ENCODE results near the gene PPEF1.

Gene PPEF1, protein sequence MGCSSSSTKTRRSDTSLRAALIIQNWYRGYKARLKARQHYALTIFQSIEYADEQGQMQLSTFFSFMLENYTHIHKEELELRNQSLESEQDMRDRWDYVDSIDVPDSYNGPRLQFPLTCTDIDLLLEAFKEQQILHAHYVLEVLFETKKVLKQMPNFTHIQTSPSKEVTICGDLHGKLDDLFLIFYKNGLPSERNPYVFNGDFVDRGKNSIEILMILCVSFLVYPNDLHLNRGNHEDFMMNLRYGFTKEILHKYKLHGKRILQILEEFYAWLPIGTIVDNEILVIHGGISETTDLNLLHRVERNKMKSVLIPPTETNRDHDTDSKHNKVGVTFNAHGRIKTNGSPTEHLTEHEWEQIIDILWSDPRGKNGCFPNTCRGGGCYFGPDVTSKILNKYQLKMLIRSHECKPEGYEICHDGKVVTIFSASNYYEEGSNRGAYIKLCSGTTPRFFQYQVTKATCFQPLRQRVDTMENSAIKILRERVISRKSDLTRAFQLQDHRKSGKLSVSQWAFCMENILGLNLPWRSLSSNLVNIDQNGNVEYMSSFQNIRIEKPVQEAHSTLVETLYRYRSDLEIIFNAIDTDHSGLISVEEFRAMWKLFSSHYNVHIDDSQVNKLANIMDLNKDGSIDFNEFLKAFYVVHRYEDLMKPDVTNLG

DNA sequence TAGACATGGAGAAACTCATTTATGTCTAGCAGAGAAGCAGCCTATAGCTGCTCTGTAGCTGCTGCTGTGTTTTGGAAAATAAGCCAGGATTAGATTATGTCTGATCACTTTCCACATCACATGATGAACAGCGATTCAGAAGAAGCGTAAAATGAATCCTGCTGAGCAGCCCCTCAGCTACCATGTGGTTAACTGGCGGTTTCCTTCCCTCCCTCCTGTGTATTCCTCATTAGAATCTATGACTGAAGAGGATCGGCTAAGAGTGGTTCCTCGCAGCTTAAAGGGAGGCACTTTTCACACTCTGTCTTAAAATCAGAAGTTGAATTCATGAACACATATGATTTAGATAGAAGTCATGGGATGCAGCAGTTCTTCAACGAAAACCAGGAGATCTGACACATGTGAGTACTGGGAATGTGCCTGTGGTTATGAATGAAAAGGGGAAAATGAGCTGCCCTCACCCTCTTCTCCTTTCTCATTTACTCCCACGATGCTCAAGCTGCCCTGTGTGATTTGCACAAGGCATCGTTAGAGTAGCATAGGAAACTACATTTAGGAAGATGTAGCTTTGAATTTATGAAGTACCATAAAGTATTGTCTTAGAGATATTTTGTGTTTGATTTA lies at the start of gene PPEF1:
Gene PPEF1, plus strand, starts transcription at position 220 of the 624 bp plus-strand sequence. Its CDS starts 136 bp downstream, at position 356.
- DNase-seq (ENCODE audit: low read depth, low spot score), result no peak

DNA sequence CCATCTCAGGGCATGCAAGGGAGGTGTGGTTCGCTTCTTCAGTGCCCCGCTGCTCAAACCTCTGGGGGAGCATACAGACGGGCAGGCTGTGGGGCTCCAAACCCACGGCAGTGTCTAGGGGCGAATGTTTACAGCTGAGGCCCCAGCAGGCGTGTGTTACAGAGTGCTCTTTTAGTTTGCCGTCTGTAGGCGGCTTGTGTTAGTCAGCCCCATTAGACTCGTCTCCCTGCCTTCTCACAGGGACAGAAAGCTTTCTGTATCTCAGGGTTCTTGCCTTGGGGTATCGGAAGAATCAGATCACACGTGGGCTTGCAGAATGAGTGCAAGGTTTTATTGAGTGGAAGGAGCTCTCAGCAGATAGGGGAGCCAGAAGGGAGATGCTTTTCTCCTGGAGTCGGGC lies 46.2 kb upstream of the PPEF1 start:
- no peak for DNase-seq (ENCODE audit: low read depth, low spot score)

DNA sequence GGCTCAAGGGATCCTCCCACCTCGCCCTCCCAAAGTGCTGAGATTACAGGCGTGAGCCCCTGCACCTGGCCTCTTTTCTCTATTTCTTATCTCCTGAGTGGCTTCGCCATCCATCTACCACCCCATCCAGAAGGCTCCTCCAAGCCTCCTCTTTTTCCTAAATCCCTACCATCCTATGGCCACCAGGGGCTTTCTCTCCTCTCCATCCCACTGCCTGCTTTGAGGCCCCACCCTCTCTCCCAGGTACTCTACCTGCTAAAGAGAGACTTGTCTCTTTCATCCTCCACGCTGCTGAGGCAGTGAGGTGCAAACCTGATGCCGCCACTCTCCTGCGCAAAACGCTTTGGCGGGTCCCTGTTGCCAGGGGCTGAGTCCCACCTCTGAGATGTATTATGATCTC lies 42.5 kb upstream of the PPEF1 start:
- no peak for DNase-seq (ENCODE audit: low read depth, low spot score)

DNA sequence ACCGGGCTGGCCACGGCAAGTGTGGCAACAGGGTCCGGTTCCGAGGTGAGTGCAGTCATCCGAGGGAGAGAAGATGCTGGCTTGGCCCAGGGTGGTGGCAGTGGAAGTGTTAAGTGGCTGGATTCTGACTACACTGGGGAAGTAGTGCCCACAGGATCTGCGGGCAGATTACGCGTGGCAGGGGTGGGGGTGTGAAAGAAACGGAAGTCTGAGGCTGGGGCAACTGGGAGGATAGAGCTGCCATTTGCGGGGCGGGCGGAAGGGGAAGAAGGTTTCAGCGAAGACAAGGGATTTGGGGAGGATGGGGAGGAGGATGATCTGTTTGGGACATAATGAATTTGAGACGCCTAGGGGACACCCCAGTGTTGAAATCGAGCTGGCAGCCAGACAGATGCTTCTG lies 40.8 kb upstream of the PPEF1 start:
- no peak for DNase-seq (ENCODE audit: low read depth, low spot score)

DNA sequence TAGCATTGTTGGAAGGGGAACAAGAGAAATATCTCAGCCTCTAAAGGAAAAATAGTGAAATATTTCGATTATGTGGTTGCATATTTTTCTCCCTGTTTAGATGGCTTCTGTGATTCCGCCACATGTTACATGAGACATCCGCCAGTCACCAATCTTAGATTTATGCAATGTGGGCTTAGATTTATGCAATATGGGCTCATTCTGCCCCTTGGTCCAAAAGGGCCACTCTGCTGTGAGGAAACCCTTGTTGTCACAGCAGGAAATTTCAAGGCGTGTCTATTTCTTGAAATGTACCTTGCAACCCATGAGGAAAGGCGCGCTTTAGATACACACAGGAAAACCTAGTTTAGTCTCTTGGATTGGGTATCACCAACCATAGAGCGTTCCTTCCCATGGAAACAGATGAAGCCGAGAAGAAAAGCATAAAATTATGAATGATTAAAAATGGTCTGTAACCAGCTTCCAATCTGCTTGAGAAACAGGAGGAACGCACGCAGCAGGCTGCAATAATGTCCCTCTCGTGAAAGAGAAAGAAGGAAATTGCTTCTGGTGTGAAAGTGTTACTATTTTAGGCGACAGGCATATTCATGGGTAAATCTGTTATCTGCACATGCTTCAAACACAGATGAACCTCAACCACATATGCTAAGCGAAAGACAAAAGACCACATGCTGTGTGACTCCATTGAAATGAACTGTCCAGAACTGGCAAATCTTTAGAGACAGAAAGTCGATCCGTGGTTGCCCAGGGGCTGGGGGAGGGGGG lies 39.2 kb upstream of the PPEF1 start:
- no peak for DNase-seq (ENCODE audit: low read depth, low spot score)

DNA sequence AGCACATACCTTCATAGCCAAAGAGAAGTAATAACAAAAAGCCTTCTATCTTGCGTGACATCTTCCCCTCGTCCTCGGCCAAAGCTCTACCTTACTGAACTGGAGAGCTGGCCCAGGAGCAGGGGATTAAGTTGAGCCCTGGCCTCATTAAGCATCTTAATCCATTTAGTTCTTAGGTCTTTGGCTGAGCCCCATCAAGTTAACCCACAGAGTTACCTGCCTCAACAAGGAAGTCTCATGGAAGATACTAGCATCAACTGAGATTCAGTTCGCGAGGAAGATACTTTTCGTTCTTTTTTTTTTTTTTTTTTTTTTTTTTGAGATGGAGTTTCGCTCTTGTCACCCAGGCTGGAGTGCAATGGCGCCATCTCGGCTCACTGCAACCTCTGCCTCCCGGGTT lies 35.4 kb upstream of the PPEF1 start, which contains the start of gene RS1:
Gene RS1, minus strand, starts transcription at position 101 of the 400 bp plus-strand sequence. Its CDS starts 40 bp downstream, at position 61.
- no peak for DNase-seq (ENCODE audit: low read depth, low spot score)

DNA sequence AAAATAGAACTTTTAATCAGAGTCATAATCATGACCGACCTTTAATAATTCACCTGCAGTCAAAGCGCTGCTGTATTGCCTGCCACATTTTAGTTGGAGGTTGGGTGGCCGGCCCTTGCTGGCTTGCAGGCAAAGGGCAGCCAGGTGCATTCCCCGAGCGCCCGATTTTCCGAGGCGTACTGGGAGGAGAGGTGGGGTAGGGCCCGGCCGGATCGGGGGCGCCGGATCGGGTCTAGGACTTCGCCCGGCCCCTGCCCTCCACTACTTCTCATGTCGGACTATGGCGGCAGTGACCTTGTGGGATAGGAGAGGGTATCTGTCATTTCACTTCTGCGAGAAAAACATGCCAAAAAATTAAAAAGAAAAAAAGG lies 33.0 kb upstream of the PPEF1 start:
- DNase-seq (ENCODE audit: low read depth, low spot score), result no peak

DNA sequence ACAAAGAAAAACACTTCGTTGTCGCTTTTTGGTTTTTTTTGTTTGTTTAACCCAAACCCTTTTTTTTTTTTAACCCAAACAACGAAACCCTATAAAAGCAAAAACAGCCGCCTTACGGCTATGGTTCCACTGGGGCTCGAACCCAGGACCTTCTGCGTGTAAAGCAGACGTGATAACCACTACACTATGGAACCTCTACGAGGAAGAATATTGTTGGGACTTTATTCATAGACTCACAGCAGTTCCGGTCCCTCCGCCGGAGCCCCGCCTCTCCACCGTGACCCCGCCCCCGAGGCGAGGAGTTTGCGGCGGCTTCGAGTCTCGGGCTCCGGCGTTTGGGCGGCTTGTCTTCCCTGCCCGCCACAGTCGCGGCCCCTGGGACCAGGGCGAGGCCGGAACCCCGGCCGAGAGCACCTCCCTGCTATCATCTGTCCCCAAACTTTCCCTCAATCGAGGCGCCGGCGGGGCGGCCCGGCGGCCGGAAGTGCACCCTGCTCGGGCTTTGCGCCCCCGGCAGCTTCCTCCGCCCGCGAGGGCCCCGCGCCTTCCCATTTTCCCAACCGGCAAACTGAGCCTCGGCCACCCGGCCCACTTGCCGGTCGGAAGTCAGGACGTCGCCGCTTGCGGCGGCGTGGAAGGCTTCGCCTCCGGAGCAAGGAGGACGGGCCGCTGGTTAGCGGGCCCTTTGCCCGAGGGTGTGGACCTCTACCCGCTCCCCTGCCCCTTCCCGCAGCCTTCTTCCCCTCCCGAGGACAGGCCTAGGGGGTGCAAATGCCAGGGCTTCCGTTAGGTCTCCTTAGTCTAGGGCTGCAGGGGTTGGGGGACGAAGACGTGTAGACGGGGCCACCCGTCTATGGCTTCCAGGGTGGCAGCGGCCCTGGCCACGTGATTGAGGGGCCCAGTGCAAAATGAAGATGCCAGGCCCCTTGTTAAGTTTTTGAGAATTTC lies 32.4 kb upstream of the PPEF1 start:
- peak; percentile 59 for DNase-seq (ENCODE audit: low read depth, low spot score)

DNA sequence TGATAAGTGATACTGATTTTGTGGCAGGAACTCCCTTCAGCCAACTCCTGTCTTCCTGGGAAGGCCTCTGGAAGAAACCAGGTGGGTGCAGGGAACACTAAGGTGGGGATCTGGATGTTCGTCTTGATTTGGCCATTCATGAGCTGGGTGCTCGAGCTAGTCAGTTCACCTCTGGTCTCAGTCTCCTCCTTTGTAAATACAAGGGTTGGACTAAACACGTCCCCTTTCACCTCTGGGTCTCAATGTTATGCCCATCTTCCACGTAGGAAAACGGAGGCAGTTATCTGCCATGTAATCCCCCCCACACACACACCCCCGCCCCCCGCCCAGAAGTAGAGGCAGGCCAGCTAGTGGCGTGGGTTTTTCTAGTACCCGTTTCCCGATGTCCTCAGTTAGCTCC lies 31.4 kb upstream of the PPEF1 start:
- DNase-seq (ENCODE audit: low read depth, low spot score), result no peak

DNA sequence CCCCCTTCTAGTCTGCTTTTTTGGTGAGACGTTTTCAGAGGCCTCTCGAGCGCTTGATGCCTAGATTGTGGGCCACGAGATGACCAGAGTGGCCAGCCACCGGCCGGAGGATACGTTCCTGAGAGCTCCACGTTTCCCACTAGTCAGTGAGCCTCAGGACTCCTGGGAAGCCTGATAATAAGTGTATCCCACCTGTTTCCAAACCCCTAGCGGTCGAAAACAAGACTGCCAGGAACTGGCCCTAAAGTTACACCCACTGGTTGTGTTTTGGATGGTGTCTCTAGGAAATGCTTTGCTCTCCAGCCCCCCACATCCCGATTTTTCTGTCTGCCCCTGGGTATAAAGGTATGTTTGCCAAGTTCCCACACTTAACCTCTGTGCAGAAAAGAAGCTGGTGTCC lies 31.0 kb upstream of the PPEF1 start:
- DNase-seq (ENCODE audit: low read depth, low spot score), result no peak

DNA sequence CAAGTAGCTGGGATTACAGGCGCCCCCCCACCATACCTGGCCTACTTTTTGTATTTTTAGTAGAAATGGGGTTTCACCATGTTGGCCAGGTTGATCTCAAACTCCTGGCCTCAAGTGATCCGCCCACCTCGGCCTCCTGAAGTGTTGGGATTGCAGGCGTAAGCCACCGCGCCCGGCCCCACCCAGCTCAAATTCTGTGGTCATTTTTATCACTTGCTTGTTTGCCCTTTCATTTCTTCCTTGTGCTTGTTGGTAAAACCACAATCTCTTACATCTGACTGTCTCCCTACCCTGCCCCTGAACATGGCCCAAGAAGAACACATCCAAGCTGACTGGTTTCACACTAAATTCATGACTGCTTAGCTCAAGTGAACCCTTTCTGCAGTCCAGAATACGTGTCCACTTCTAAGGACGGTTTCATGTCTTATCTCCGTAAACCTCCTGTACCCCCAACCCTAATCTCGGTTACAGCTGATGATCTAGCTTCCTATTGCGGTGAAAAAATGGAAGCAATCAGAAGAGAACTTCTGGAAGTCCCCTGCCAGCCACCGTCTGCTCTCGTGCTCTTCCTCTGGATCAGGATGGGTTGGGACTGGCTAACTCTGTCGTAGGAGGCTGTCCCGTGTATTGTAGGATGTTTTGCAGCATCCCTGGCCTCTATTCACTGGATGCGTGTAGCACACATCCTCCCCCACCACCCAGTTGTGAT lies 30.1 kb upstream of the PPEF1 start:
- no peak for DNase-seq (ENCODE audit: low read depth, low spot score)

DNA sequence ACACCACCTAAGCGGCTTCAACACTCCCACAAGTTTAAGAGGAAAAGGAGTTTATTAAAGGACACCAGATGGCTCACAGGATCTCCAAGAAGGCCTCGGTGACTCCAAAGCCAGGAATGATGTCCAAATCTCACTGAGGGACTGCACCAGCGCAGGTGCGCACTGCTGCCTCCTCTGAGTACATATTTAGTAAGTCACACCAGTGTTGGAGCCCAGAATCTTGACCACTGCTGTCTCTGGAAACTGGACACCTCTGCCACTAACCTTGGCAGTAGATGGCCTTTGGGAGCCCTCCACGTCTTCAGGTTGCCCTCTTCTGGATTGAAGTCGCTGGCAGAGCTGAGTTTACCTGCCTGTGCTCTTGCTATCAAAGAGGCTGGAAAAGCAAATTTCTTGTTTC lies 25.4 kb upstream of the PPEF1 start:
- no peak for DNase-seq (ENCODE audit: low read depth, low spot score)

DNA sequence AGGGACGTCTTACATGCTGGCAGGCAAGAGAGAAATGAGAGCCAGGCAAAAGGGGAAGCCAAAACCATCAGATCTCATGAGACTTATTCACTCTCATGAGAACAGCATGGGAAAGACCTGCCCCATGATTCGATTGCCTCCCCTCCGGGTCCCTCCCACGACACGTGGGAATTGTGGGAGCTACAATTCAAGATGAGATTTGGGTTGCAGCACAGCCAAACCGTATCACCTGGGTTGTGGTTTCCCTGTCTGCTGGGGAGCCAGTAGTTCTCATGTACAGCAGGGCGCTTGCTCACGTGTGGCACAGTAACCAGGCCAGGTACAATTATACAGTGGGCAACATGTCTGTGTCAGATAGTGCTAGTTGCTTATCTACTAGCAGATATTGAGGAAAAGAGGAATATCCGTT lies 24.5 kb upstream of the PPEF1 start:
- DNase-seq (ENCODE audit: low read depth, low spot score), result no peak

DNA sequence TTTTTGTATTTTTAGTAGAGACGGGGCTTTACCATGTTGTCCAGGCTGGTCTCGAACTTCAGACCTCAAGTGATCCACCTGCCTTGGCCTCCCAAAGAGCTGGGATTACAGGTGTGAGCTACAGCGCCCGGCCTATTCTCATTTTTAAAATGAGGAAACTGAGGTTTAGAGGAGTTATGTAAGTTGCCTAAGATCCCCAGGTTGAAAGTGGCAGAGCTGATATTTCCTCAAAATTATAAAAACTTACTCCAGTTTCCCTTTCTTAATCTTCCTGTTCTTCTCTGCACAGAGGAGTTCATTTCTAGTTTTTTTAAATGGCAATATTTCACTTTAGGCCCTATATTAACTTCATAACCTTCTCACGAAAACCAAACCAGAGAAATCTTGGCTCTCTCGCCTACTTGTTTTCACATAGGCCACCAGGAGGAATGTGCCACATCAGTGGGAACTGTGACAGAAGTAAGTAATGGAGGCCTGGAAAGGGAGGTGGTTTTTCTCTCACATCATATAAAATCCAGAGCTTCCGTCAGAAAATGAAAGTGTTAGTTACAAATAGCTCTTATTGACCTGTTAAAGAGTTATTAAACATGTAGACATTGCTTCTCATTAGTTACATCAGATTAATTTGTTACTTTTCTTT lies 19.5 kb upstream of the PPEF1 start:
- DNase-seq (ENCODE audit: low read depth, low spot score), result no peak

DNA sequence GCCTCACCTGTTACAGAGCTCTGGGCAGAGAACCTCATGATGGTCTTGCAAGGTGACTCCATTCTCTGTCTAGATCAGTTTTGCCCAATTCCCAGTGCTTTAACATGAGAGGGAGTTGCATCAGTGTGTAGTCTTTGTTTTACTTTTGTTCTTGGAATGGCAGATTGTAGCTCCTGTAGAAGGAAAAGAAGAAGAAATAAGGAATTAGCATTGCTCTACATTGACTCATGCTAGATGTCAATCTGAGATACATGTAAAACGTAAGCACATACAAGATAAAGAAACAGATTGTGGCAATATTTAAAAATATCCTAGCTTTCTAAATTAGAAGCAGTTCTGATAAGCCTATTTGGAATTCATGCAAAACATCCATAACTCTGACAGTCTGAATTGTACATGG lies 16.0 kb upstream of the PPEF1 start:
- DNase-seq (ENCODE audit: low read depth, low spot score), result no peak

DNA sequence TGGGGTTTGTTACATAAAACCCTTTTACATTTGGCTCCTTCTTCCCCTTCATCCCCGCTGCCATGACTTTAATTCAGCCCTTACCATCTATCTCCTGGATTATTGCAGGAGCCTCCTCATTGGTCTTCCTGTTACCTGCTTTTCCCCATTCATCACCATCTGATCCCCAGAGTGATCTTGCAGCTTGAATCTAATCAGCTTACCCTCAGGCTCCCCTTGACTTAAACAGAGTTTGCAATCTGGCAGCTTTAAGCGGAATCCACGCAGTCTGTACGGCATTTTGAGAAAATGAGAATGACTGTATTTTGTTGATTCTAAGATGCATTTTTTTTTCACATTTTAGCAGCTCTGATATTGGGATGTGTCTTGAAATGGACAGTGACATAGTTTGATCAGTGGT lies 14.9 kb upstream of the PPEF1 start:
- DNase-seq (ENCODE audit: low read depth, low spot score), result no peak

DNA sequence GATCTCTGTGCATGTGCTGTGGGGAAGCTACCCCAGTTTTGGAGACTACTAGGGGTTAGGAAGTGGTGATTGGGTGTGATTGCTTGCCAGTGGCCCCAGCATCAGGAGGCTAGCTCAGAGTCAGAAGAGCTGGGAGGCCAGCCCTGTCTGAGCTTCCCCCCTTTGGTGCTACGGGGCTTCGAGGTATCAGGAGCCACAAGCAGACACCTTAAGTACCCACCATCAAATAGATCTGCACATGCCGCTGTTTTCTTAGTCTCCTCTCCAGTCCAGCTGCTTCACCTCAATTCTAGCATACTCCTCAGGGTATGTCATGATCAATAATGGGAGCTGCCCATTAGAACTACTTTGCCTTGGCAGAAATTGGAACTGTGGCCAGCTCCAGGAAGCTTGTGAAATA lies 10.8 kb upstream of the PPEF1 start:
- no peak for DNase-seq (ENCODE audit: low read depth, low spot score)

DNA sequence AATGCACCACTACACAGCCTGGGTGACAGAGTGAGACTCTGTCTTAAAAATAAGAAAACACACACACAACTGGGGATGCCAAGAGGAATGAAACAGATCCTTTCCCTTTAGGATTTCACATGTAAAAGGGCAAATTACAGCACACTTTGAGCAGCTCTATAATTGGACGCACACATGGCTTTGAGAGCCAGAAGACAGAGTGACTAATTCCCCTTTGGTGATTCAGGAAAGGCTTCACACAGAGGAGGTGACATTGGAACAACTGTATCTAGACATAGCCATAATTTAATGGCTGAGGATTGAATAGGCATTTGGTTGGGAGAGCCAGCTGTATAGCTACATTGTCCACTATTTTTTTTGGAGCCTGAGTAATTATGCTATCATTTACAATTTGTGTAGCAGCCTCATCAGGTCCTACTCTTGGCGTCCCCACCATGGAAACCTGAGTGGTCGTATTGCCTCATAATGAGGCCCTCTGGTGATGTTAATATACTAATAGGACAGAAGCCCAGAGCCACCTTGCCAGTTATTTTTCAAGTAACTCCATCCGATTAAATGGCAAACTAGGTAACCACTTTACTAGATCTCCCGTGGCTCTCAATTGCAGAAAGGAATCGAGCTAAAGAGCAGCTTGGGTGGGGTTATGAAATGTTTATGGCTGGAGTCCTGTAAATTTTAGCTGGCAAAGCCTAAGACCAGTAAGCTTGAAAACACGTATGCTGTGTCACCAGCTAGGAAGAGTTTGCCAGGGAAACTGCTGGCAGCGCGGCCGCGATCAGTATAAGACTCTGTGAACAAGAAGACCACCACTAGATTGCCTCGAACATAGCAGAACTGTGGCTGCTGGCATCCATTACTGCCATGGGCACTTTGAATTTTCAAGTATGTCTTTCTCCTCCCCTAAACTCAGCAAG lies 8.5 kb upstream of the PPEF1 start:
- DNase-seq (ENCODE audit: low read depth, low spot score), result no peak
